Measurements from ENCODE around the gene COL27A1.

Gene COL27A1

GRCh38 chr9:114116126-114116747 lies 39.1 kb upstream of the COL27A1 start:
- no peaks in the 10 kb centered on the region for H3K27me3 ChIP-seq (ENCODE audit: control insufficient read depth, insufficient read depth, low read length)
- no peaks in the 10 kb centered on the region for H3K79me2 ChIP-seq
- H2AFZ ChIP-seq = no peak overlapping the region
- no peak overlapping the region for H3K4me3 ChIP-seq (ENCODE audit: low read depth, low read length)
- H3K36me3 ChIP-seq (ENCODE audit: control insufficient read depth, insufficient read depth, low read length) = no peaks in the 10 kb centered on the region
- H3K9ac ChIP-seq = no peak overlapping the region
- TF ChIP-seq CTCF (IDR thresholded peaks at IDR 0.05) = no peak
- no peak overlapping the region for H3K27ac ChIP-seq
- no peaks in the 10 kb centered on the region for H3K9me3 ChIP-seq (ENCODE audit: control insufficient read depth, low read length)
- H3K4me2 ChIP-seq (ENCODE audit: low read length) = no peak overlapping the region
- no peaks in the 10 kb centered on the region for H3K4me1 ChIP-seq

- no peaks in the 10 kb centered on the region for H3K9me3 ChIP-seq (ENCODE audit: control insufficient read depth, low read length)
- no peak overlapping the region for H3K4me2 ChIP-seq (ENCODE audit: low read length)
- no peaks in the 10 kb centered on the region for H3K4me1 ChIP-seq
- H3K36me3 ChIP-seq (ENCODE audit: control insufficient read depth, insufficient read depth, low read length) = no peaks in the 10 kb centered on the region
- no peak overlapping the region for H3K9ac ChIP-seq
- no peak overlapping the region for H3K4me3 ChIP-seq (ENCODE audit: low read depth, low read length)
- no peak for TF ChIP-seq CTCF (IDR thresholded peaks at IDR 0.05)
- no peaks in the 10 kb centered on the region for H3K79me2 ChIP-seq
- H3K27me3 ChIP-seq (ENCODE audit: control insufficient read depth, insufficient read depth, low read length) = no peaks in the 10 kb centered on the region
- no peak overlapping the region for H3K27ac ChIP-seq
- H2AFZ ChIP-seq = no peak overlapping the region
Observed at GRCh38 chr9:114117614-114117995, 37.7 kb upstream of the COL27A1 start.

GRCh38 chr9:114117996-114118830 lies 37.1 kb upstream of the COL27A1 start:
- H3K27ac ChIP-seq = no peak overlapping the region
- H3K4me3 ChIP-seq (ENCODE audit: low read depth, low read length) = no peak overlapping the region
- H3K4me1 ChIP-seq = no peaks in the 10 kb centered on the region

GRCh38 chr9:114119242-114120191 lies 35.8 kb upstream of the COL27A1 start:
- Histone ChIP-seq H3K27ac (no peak overlapping the region), H3K4me1 (no peaks in the 10 kb centered on the region), H3K4me3 (ENCODE audit: low read depth, low read length) (no peak overlapping the region), H3K36me3 (ENCODE audit: control insufficient read depth, insufficient read depth, low read length) (no peaks in the 10 kb centered on the region), H3K9ac (no peak overlapping the region), H3K79me2 (no peaks in the 10 kb centered on the region), H2AFZ (no peak overlapping the region), H3K4me2 (ENCODE audit: low read length) (no peak overlapping the region), H3K9me3 (ENCODE audit: control insufficient read depth, low read length) (no peaks in the 10 kb centered on the region), H3K27me3 (ENCODE audit: control insufficient read depth, insufficient read depth, low read length) (no peaks in the 10 kb centered on the region)
- no peak for TF ChIP-seq CTCF (IDR thresholded peaks at IDR 0.05)

More at GRCh38 chr9:114117996-114118830, 37.1 kb upstream of the COL27A1 start:
- no peak overlapping the region for H2AFZ ChIP-seq
- no peak overlapping the region for H3K9ac ChIP-seq
- no peak overlapping the region for H3K4me2 ChIP-seq (ENCODE audit: low read length)
- no peaks in the 10 kb centered on the region for H3K9me3 ChIP-seq (ENCODE audit: control insufficient read depth, low read length)
- H3K36me3 ChIP-seq (ENCODE audit: control insufficient read depth, insufficient read depth, low read length) = no peaks in the 10 kb centered on the region
- TF ChIP-seq CTCF (IDR thresholded peaks at IDR 0.05) = no peak
- H3K27me3 ChIP-seq (ENCODE audit: control insufficient read depth, insufficient read depth, low read length) = no peaks in the 10 kb centered on the region
- no peaks in the 10 kb centered on the region for H3K79me2 ChIP-seq

Data from parathyroid adenoma (tissue), 2 donors.